ENCODE results near the gene CCDC88C. TPM values are rescaled to one million over a fixed set of nuclear protein-coding genes. Genes with fewer than 3 reads are reported as not detected.

The CCDC88C gene
- total RNA-seq, 1 experiment from 2014 or later = 21.3 TPM

DNA sequence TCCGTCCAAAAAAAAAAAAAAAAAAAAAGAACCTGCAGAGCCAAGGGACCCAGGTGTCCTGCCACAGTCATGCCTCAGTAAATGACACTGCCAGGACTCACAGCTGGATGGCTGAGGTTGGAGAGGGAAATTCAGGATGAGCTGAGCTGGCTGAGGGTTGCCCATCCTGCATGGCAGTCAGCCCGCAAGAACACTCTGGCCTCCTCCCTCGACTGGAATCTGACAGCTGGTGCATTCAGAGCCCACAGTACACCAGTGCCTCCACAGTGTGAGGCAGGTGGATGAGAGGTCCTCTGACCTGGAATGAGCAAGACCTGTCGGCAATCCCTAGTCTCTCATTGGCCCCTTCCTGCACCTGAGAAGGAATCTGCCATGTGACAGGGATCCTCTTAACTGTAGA lies 98.7 kb downstream of the CCDC88C start:
- intact Hi-C loops (cut with micrococcal nuclease; ENCODE audit: unreplicated experiment) = no loop called here
- ChIA-PET POLR2A (no interaction called here), CTCF (no interaction called here)
- no peak overlapping the region for H3K4me3 ChIP-seq (ENCODE audit: low read depth in 2 of 2, low read length in 2 of 2)
- H3K36me3 ChIP-seq (ENCODE audit: control insufficient read depth, insufficient read depth, low read length) = no peaks in the 10 kb centered on the region
- H3K27ac ChIP-seq (ENCODE audit: low read length) = no peak overlapping the region
- no peaks in the 10 kb centered on the region for H3K9me3 ChIP-seq (ENCODE audit: control insufficient read depth, insufficient read depth, low read depth, low read length)
- H3K4me1 ChIP-seq (ENCODE audit: control insufficient read depth, insufficient read depth, low read length) = no peaks in the 10 kb centered on the region
- TF ChIP-seq, protein P1, sequence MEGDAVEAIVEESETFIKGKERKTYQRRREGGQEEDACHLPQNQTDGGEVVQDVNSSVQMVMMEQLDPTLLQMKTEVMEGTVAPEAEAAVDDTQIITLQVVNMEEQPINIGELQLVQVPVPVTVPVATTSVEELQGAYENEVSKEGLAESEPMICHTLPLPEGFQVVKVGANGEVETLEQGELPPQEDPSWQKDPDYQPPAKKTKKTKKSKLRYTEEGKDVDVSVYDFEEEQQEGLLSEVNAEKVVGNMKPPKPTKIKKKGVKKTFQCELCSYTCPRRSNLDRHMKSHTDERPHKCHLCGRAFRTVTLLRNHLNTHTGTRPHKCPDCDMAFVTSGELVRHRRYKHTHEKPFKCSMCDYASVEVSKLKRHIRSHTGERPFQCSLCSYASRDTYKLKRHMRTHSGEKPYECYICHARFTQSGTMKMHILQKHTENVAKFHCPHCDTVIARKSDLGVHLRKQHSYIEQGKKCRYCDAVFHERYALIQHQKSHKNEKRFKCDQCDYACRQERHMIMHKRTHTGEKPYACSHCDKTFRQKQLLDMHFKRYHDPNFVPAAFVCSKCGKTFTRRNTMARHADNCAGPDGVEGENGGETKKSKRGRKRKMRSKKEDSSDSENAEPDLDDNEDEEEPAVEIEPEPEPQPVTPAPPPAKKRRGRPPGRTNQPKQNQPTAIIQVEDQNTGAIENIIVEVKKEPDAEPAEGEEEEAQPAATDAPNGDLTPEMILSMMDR (IDR thresholded peaks at IDR 0.05) = no peak
- TF ChIP-seq POLR2AphosphoS5 (IDR thresholded peaks at IDR 0.05; ENCODE audit: low read depth, low read length) (no peak), SIN3A (IDR thresholded peaks at IDR 0.05; ENCODE audit: borderline replicate concordance, insufficient read depth, low read depth, low read length) (no peak), REST (IDR thresholded peaks at IDR 0.05; ENCODE audit: insufficient read depth in 1 of 2, low read depth in 2 of 2, low read length in 1 of 2) (no peak), TCF7L2 (IDR thresholded peaks at IDR 0.05; ENCODE audit: low read depth, low read length) (no peak)
- BruUV-seq (replicated peaks) = no TSS peak
- no peak for DNase-seq (ENCODE audit: low read depth, low spot score)
- ATAC-seq = no peak
- in situ Hi-C loops (cut with HindIII; ENCODE audit: low pct_unique_long_range_greater_than_20kb, low sequenced_read_pairs) = no loop called here
- no peaks in the 10 kb centered on the region for H3K27me3 ChIP-seq (ENCODE audit: control insufficient read depth, insufficient read depth, low read length)

DNA sequence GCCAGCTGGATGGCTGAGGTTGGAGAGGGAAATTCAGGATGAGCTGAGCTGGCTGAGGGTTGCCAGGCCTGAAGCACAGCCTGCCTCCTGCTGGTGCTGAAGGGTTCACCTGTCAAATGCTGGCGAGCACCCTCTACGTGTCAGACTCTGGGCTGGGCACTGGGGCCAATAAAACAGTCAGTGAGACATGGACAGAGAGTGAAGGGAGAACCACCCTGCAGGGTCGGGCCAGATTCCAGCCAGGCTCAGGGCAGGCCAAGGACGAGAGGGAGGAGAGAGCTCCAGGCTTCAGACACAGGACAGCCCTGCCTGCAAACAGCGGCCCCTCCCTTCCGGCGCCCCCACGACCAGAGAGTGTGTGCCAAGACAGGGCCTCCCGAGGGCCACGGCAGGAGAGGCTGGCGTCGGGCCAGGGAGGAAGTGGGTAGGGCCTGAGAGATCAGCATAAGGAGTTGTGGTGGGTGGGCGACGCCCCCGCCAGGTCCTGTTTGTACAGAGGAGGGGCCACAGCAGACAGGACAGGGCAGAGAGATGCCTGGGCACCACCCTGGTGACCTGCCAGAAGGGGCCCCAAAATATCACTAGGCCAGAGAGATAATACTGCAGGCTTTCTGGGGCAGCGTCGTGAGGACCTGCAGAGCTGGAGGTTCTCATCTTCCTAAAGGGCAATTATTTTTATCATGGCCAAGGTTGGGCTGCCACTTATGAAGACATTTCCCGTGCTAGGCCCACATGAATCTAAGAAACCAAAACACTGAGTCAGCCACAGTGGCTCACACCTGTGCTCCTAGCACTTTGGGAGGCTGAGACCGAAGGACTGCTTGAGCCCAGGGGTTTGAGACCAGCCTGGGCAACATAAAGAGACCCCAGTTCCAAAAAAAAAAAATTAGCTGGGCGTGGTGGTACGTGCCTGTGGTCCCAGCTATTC lies 100.0 kb downstream of the CCDC88C start:
- Histone ChIP-seq H3K9me3 (ENCODE audit: control insufficient read depth, insufficient read depth, low read depth, low read length) (no peaks in the 10 kb centered on the region), H3K4me3 (ENCODE audit: low read depth in 2 of 2, low read length in 2 of 2) (no peak overlapping the region), H3K27me3 (ENCODE audit: control insufficient read depth, insufficient read depth, low read length) (no peaks in the 10 kb centered on the region), H3K27ac (ENCODE audit: low read length) (no peak overlapping the region), H3K4me1 (ENCODE audit: control insufficient read depth, insufficient read depth, low read length) (no peaks in the 10 kb centered on the region), H3K36me3 (ENCODE audit: control insufficient read depth, insufficient read depth, low read length) (no peaks in the 10 kb centered on the region)
- DNase-seq (ENCODE audit: low read depth, low spot score) (no peak), ATAC-seq (no peak; the same call in 1 of the 2 replicates)
- in situ Hi-C loops (cut with HindIII; ENCODE audit: low pct_unique_long_range_greater_than_20kb, low sequenced_read_pairs) = no loop called here
- ChIA-PET POLR2A (no interaction called here), CTCF (no interaction called here)
- TF ChIP-seq SIN3A (IDR thresholded peaks at IDR 0.05; ENCODE audit: borderline replicate concordance, insufficient read depth, low read depth, low read length) (no peak), POLR2AphosphoS5 (IDR thresholded peaks at IDR 0.05; ENCODE audit: low read depth, low read length) (no peak), TCF7L2 (IDR thresholded peaks at IDR 0.05; ENCODE audit: low read depth, low read length) (no peak), REST (IDR thresholded peaks at IDR 0.05; ENCODE audit: insufficient read depth in 1 of 2, low read depth in 2 of 2, low read length in 1 of 2) (no peak)
- TF ChIP-seq, protein P1 (IDR thresholded peaks at IDR 0.05) = no peak
- no TSS peak for BruUV-seq (replicated peaks)
- intact Hi-C loops (cut with micrococcal nuclease; ENCODE audit: unreplicated experiment) = no loop called here
